Spleen (tissue), 11 donors: ENCODE data around the gene ABCC2. TPM values are rescaled to one million over a fixed set of nuclear protein-coding genes. Genes with fewer than 3 reads are reported as not detected.
"Not testable (repeated sequence)": the region's sequence is repeated elsewhere in the genome, so short reads cannot be mapped to it uniquely, and the experiment has no call there.

ENCODE experiments used
- DNase-seq: peaks from one replicate; pipeline ENCODE4 v3.0.0-alpha.2; 2020
- H3K27ac ChIP-seq, 8 donors: fragments of 200-600 bp; sonication (generic) in 7 of 8; 1 replicate in 4 of 8; 2 replicates in 4 of 8; pipeline versions ENCODE4 v1.5.0 to v1.8.0; 2016 to 2021; ENCODE audit warnings: inconsistent platforms in 4 of 8, mild to moderate bottlenecking in 4 of 8, moderate library complexity in 1 of 8
- H3K27me3 ChIP-seq, 7 donors: fragments of 200-600 bp; sonication (generic) in 6 of 7; replicated peaks in 1 of 7; 1 replicate in 4 of 7; 2 replicates in 3 of 7; pipeline versions ENCODE4 v1.5.0 to v1.8.0; 2016 to 2021; ENCODE audit warnings: inconsistent platforms in 3 of 7, mild to moderate bottlenecking in 1 of 7
- H3K36me3 ChIP-seq, 6 donors: fragments of 200-600 bp; sonication (generic) in 5 of 6; 1 replicate in 4 of 6; 2 replicates in 2 of 6; pipeline versions ENCODE4 v1.5.0 to v1.8.0; 2016 to 2021; ENCODE audit warnings: inconsistent platforms in 2 of 6
- H3K4me1 ChIP-seq, 6 donors: fragments of 200-600 bp; sonication (generic) in 5 of 6; 1 replicate in 3 of 6; 2 replicates in 3 of 6; pipeline versions ENCODE4 v1.5.0 to v1.8.0; 2016 to 2021; ENCODE audit warnings: inconsistent platforms in 3 of 6
- H3K4me3 ChIP-seq, 8 donors: fragments of 200-600 bp; sonication (generic) in 7 of 8; 1 replicate in 4 of 8; 2 replicates in 4 of 8; pipeline versions ENCODE4 v1.5.0 to v1.8.0; 2016 to 2021; ENCODE audit warnings: inconsistent platforms in 4 of 8, mild to moderate bottlenecking in 4 of 8, moderate library complexity in 2 of 8
- H3K9me3 ChIP-seq, 8 donors: fragments of 200-600 bp; sonication (generic) in 7 of 8; 1 replicate in 4 of 8; 2 replicates in 4 of 8; pipeline versions ENCODE4 v1.5.0 to v1.8.0; 2016 to 2021; ENCODE audit warnings: inconsistent platforms in 4 of 8
- CTCF ChIP-seq, 11 experiments: fragments of 200-600 bp in 7 of 11; fragments of 450-650 bp in 4 of 11; sonication (generic) in 4 of 11; IDR thresholded peaks in 8 of 11; conservative IDR thresholded peaks in 3 of 11; 1 replicate in 7 of 11; 2 replicates in 4 of 11; pipeline versions ENCODE4 v1.4.0 to v1.8.0; 2016 to 2021; ENCODE audit warnings: antibody characterized with exemption in 11 of 11, inconsistent platforms in 4 of 11, mild to moderate bottlenecking in 1 of 11
- POLR2A ChIP-seq, 3 donors: fragments of 450-650 bp; IDR thresholded peaks; one replicate each; pipeline ENCODE4 v1.5.1; 2017; ENCODE audit warnings: antibody characterized with exemption in 3 of 3, mild to moderate bottlenecking in 1 of 3
- POLR2AphosphoS5 ChIP-seq, 3 donors: sonication (generic); formaldehyde crosslinking; IDR thresholded peaks; one replicate each; pipeline ENCODE4 v1.5.1; 2017; ENCODE audit warnings: antibody characterized with exemption in 3 of 3
- WGBS, 5 donors: extraction: QIAGEN DNeasy Blood & Tissue Kit in 3 of 5; methylation state at CpG; one replicate each; pipeline versions ENCODE4 v1.1.5 to v1.1.7; 2013 to 2018; 5-methylcytosine and 5-hydroxymethylcytosine counted together
- intact Hi-C: fragments of 100-400 bp; cut with DNase I; formaldehyde crosslinking; loops from one replicate; pipeline ENCODE4 v1.15.0; 2023; ENCODE audit warnings: low total_unique reads
- polyA plus RNA-seq, 3 donors: library from polyadenylated mRNA; stranded (reverse); fragments of 200-250 nt; gene quantifications; one replicate each; pipeline ENCODE4 v1.2.1, GENCODE V29; 2013
- total RNA-seq, 7 donors: library from RNA; depleted of rRNA in 3 of 7; stranded (reverse); fragments of >200 nt in 3 of 7; fragmentation: NEBNext Ultra II Directional in 4 of 7; extraction: Animal tissue kit (Norgen Biotek cat#: 25700) in 4 of 7; gene quantifications; one replicate each; pipeline versions ENCODE4 v1.1.0 to v1.2.1, GENCODE V29; 2016 to 2021
- donor health status: healthy with polysubstance abuse.
- donor health status: DM: no; HTN: no; CAD: no; lungs with moderate emphysema.
- donor health status: DM: no; HTN: no; CAD: no.
- donor health status: Bipolar disorder and iron deficiency.
- donor health status: healthy.
- donor health status: DM: no; HTN: no; CAD: no.
- donor health status: DM: yes; HTN: yes; CAD: no.

Gene ABCC2
- total and polyA plus RNA-seq, 10 donors, result 1.0 to 4.9 (median 2.7) TPM

GRCh38 chr10:99740933-99741559 lies 41.4 kb upstream of the ABCC2 start:
- no peak for TF ChIP-seq CTCF (IDR thresholded peaks at IDR 0.05 in 8 of 11, conservative IDR thresholded peaks at IDR 0.05 in 3 of 11)
- no peak for TF ChIP-seq POLR2A (IDR thresholded peaks at IDR 0.05)
- TF ChIP-seq POLR2AphosphoS5 (IDR thresholded peaks at IDR 0.05), result no peak
- Histone ChIP-seq H3K27me3 (no peaks in the 10 kb centered on the region), H3K9me3 (peaks cover 0 to 30% (median 23%) of the 10 kb centered on the region in 8 donors), H3K4me1 (peaks cover 0 to 21% (median 0%) of the 10 kb centered on the region in 6 donors), H3K27ac (no peak overlapping the region), H3K36me3 (peaks cover 8 to 100% (median 87%) of the 10 kb centered on the region in 6 donors), H3K4me3 (no peak overlapping the region)
- intact Hi-C loops, result no loop called here
- no peak for DNase-seq
- WGBS, 5 donors, result 97 to 99% (median 98%) methylated on average over 3 of the region's 3 CpGs

GRCh38 chr10:99742254-99742653 lies 40.2 kb upstream of the ABCC2 start:
- Histone ChIP-seq H3K27me3 (no peaks in the 10 kb centered on the region), H3K9me3 (peaks cover 0 to 30% (median 23%) of the 10 kb centered on the region in 8 donors), H3K27ac (no peak overlapping the region), H3K4me1 (peaks cover 0 to 16% (median 0%) of the 10 kb centered on the region in 6 donors), H3K36me3 (peaks cover 8 to 100% (median 89%) of the 10 kb centered on the region in 6 donors), H3K4me3 (no peak overlapping the region)
- no peak for DNase-seq
- TF ChIP-seq POLR2A (IDR thresholded peaks at IDR 0.05), result no peak
- TF ChIP-seq CTCF (IDR thresholded peaks at IDR 0.05 in 8 of 11, conservative IDR thresholded peaks at IDR 0.05 in 3 of 11), result no peak
- no peak for TF ChIP-seq POLR2AphosphoS5 (IDR thresholded peaks at IDR 0.05)
- intact Hi-C loops, result no loop called here

GRCh38 chr10:99742701-99743100 lies 39.7 kb upstream of the ABCC2 start:
- Histone ChIP-seq H3K4me3 (no peak overlapping the region), H3K36me3 (peaks cover 9 to 100% (median 89%) of the 10 kb centered on the region in 6 donors), H3K27ac (no peak overlapping the region), H3K9me3 (peaks cover 0 to 30% (median 23%) of the 10 kb centered on the region in 8 donors), H3K4me1 (peaks cover 0 to 13% (median 0%) of the 10 kb centered on the region in 6 donors), H3K27me3 (no peaks in the 10 kb centered on the region)
- no peak for TF ChIP-seq POLR2AphosphoS5 (IDR thresholded peaks at IDR 0.05)
- TF ChIP-seq POLR2A (IDR thresholded peaks at IDR 0.05), result no peak
- TF ChIP-seq CTCF (IDR thresholded peaks at IDR 0.05 in 8 of 11, conservative IDR thresholded peaks at IDR 0.05 in 3 of 11), result no peak
- intact Hi-C loops, result no loop called here
- 65 to 82% (median 75%) methylated on average over 2 of the region's 2 CpGs for WGBS, 5 donors
- DNase-seq, result no peak

- WGBS, 5 donors, result 80 to 94% (median 89%) methylated on average over 3 of the region's 3 CpGs
- no peaks in the 10 kb centered on the region for H3K27me3 ChIP-seq
- H3K4me1 ChIP-seq, result peaks cover 0 to 10% (median 0%) of the 10 kb centered on the region in 6 donors
- TF ChIP-seq CTCF (IDR thresholded peaks at IDR 0.05 in 8 of 11, conservative IDR thresholded peaks at IDR 0.05 in 3 of 11) (no peak), POLR2AphosphoS5 (IDR thresholded peaks at IDR 0.05) (no peak), POLR2A (IDR thresholded peaks at IDR 0.05) (no peak)
- intact Hi-C loops, result no loop called here
- no peak for DNase-seq
- peaks cover 0 to 26% (median 23%) of the 10 kb centered on the region in 8 donors for H3K9me3 ChIP-seq
- no peak overlapping the region for H3K4me3 ChIP-seq
- no peak overlapping the region for H3K27ac ChIP-seq
- H3K36me3 ChIP-seq, result peaks cover 11 to 100% (median 91%) of the 10 kb centered on the region in 6 donors
These were observed 38.6 kb upstream of the ABCC2 start for GRCh38 chr10:99743841-99744240.

GRCh38 chr10:99746166-99746565 lies 36.3 kb upstream of the ABCC2 start:
- H3K4me3 ChIP-seq, H3K27ac ChIP-seq, DNase-seq, H3K27me3 ChIP-seq, H3K9me3 ChIP-seq, intact Hi-C loops: not testable (repeated sequence)
- WGBS, 5 donors, result 91 to 100% (median 94%) methylated on average over 2 of the region's 2 CpGs
- peaks cover 0 to 15% (median 0%) of the 10 kb centered on the region in 6 donors for H3K4me1 ChIP-seq
- H3K36me3 ChIP-seq, result peaks cover 11 to 100% (median 89%) of the 10 kb centered on the region in 6 donors
